NCI-H345 treated with DMSO at 0.1 percent for 48 hours (cell line): ENCODE measurements around the gene KCNC3.

Experiments
- DNase-seq: peaks from one replicate; lab custom pipeline; 2025; ENCODE audit not compliant: unreplicated experiment; lab: John Stamatoyannopoulos, UW

Gene KCNC3

DNA sequence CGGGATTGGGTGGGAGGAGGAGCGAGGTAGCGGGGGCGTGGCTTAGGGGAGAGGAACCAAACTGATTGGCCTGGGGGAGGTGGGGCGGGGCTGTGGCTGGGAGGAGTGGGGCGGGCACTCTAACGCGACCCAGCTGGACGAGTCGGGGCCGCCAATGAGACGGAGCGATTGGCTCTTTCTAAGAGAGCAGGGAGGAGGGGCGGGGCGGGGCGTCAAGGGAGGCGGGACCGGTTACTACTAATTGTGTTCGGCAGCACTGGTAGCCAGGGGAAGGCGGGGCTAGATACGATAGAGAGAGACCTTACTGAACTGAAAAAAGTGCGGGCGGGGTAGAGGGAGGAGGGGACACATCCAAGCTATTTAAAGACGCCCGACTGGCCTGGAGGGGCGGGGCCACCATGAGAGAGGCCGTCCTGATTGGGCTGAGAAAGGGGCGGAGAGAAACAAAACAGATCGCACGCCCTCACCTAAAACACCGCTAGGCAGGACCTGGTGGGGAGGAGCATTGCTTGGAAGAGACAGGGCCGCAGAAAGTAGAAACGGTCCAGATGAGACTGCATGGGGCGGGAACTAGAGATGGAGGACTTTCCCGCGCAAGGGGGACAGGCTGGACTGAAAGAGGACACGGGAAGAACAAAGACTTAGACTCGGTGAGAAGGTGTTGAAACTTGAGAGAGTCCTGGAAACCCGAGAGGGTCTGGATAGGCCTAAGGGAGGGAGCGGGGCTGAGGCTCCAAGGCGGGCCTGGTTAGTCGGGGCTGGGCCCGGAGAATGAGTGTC, at the start of gene KCNC3:
Gene KCNC3 (minus strand): TSS at position 232 of the 780 bp plus-strand sequence. CDS start 295 bp downstream, outside the sequence.
- peak; percentile 97 for DNase-seq

DNA sequence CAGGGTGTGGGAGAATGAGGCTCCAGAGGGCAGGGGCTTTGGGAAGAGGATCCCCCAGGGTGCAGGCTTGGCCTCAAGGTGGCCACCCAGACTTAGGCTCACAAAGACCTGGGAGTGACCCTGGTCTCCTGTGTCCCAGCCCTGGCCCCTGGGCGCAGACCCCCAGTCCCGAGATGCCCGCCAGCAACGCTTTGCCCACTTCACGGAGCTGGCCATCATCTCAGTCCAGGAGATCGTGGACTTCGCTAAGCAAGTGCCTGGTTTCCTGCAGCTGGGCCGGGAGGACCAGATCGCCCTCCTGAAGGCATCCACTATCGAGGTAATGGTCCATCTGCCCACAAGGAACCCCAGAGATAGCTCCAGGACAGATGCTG, 49.7 kb upstream of the KCNC3 start:
- no peak for DNase-seq

DNA sequence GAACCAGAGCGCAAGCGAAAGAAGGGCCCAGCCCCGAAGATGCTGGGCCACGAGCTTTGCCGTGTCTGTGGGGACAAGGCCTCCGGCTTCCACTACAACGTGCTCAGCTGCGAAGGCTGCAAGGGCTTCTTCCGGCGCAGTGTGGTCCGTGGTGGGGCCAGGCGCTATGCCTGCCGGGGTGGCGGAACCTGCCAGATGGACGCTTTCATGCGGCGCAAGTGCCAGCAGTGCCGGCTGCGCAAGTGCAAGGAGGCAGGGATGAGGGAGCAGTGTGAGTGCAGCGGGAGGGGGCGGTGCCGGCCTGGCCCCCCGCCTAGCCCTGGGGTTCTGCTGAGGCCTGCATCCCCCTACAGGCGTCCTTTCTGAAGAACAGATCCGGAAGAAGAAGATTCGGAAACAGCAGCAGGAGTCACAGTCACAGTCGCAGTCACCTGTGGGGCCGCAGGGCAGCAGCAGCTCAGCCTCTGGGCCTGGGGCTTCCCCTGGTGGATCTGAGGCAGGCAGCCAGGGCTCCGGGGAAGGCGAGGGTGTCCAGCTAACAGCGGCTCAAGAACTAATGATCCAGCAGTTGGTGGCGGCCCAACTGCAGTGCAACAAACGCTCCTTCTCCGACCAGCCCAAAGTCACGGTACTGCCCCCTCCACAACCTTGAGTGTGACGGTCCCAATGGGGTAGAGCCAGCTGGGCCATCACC, 49.1 kb upstream of the KCNC3 start:
- no peak for DNase-seq

DNA sequence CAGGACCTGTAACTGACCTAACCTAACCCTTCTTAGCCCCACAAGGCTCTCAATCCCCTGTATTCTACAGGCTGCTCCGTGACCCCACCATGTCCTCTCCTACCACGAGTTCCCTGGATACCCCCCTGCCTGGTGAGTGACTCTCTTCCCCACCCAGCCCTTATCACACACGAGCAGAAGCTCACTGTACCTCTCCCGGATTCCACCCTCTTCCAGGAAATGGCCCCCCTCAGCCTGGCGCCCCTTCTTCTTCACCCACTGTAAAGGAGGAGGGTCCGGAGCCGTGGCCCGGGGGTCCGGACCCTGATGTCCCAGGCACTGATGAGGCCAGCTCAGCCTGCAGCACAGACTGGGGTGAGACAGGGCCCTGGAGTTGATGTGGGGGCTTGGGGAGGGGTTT, 48.3 kb upstream of the KCNC3 start:
- DNase-seq = no peak

DNA sequence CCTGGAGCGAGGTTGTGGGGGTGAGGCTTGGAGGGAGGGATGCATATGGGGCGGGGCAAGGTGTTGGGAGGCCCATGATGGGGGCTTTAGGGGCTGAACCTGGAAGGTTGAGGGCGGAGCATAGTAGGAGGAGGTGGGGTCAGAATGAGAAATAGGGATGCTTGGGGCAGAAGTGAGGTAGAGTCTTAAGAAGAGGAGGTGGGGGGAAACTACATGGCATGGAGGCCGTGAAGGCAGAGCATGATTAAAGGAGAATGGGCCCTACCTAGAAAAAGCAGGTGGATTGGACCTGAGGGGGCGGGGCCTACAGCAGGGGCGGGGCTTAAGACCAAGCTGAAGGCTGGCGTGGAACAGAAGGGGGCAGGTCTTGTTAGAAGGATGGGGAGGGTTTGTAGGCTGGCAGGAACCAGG, 47.9 kb upstream of the KCNC3 start:
- peak; percentile 25 for DNase-seq

DNA sequence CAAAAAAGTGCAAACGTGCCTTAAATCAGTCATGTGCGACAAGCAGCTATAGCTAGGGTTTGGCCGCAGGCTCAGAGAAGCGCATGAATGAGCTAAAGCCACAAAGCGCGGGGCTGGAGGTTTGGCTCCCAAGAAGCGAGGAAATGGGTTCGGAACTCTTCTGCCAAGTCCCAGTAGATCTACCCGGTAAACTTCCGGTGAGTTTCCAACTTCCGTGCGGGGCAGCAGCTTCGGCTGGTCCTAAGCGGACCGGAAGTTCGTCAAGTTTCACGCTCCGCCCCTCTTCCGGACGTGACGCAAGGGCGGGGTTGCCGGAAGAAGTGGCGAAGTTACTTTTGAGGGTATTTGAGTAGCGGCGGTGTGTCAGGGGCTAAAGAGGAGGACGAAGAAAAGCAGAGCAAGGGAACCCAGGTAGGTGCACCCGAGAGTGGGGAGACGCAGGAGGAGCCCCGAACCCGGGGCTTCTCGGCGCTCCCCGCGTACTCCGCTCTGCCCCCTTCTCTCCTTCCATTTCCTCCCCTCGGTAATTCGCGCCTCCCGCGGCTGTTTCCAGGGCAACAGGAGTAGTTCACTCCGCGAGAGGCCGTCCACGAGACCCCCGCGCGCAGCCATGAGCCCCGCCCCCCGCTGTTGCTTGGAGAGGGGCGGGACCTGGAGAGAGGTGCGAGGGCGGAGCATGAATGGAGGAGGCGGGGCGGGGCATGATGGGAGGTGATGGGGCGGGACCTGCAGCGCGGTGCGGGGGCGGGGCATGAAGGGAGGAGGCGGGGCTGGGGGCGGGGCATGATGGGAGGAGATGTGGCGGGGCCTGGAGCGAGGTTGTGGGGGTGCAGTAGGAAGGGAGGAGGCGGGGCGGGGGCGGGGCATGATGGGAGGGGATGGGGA, 47.2 kb upstream of the KCNC3 start, which contains the start of gene NR1H2:
Gene NR1H2 (plus strand): TSS at position 292 of the 885 bp plus-strand sequence. CDS start 1,149 bp downstream, outside the sequence.
- peak; percentile 68 for DNase-seq

DNA sequence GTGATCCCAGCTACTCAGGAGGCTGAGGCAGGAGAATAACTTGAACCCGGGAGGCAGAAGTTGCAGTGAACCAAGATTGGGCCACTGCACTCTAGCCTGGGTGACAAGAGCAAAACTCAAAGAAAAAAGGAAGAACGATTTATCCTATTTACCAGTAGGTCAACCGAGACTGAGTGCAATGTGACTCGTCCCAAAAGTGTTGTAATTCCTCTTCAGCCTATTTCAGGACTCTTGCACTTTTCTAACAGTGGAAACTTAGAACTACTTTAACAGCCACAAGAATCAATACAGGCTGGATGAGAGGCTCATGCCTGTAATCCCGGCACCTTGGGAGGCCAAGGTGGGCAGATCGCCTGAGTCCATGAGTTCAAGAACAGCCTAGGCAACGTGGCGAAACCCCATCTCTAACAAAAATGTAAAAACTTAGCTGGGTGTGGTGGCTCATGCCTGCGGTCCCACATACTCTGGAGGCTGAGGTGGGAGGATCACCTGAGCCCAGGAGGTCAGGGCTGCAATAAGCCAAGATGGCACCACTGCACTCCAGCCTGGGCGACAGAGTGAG, 42.8 kb upstream of the KCNC3 start:
- no peak for DNase-seq

DNA sequence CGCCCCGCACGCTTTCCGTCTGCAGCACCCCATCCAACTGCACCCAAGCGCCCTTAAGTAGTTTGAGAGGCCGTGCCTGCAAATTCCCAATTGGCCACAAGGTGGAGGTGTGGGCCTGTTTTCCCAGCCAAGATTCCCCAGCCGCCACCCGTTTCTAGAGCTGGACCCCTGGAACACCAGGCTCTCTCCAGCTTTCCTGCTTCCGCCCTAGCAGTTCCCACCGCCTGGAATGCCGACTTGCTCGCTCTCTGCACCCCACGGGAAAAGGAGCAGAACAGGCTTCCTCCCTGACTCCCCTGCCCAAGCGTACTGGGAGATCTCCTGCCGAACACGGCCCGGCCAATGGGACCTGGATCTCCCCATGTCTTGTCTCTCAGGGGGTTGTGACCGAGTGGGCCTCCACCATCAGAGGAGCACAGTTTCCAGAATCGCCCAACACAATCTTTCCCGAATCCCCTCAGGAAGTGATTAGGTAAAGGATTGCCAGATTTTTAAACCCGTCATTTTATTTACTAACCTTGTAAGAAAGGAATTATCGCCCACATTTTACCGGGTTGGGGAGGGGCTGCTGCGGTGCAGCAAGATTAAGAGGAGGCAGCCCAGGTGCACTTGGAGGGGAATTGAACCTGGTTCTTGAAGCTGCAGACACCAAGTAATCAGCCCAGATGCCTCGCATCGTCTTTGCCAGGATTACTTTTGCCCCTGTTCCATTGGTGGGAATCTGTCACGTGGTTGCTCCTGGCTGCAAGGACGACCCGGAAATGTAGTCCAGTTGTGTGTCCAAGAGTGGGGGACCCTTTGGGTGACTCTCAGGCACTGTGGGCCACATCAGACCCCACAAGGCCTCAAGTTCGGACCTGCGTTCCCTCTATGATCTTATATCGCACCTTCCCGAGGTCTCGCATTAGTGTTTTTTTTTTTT, 39.7 kb upstream of the KCNC3 start:
- DNase-seq = peak; percentile 0

DNA sequence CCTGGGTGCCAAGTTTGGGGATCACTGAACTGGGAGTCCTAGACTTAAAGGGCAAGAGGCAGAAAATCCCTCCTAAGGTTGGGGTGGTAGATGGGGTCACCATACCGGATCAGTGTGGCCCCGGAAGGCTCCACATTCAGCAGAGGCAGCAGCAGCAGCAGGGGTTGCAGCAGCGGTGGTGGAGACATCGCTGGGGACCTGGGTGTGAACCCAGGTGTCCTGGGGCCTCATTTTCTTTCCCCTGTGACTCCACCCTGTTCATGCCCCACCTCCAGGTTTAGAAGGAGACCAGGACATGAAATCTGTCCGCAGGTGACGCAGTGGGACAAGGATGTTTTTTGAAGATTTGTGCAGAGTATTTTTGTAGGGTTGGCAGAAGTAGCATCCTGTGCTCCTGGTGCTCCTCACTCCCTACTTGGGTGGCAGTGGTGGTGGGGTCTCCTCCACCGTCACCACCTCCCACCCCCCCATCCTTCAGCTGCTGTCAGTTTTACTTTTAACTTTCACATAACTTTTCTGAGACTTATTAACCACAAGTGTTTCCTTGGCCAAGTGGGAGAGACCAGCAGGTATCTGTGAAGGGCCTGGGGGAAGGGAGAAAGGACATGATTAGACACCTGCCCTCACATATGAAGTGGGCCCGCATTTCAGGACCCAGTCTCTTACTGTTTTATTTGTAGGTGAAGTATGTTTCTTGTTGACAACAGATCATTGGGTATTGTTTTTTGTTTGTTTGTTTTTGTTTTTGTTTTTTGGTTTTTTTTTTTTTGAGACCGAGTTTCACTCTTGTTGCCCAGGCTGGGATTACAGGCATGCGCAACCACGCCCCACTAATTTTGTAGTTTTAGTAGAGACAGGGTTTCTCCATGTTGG, 36.5 kb upstream of the KCNC3 start, which contains the start of gene NAPSA:
Gene NAPSA (minus strand): TSS at position 206 of the 873 bp plus-strand sequence. CDS start 18 bp downstream, at position 188.
- DNase-seq = no peak

DNA sequence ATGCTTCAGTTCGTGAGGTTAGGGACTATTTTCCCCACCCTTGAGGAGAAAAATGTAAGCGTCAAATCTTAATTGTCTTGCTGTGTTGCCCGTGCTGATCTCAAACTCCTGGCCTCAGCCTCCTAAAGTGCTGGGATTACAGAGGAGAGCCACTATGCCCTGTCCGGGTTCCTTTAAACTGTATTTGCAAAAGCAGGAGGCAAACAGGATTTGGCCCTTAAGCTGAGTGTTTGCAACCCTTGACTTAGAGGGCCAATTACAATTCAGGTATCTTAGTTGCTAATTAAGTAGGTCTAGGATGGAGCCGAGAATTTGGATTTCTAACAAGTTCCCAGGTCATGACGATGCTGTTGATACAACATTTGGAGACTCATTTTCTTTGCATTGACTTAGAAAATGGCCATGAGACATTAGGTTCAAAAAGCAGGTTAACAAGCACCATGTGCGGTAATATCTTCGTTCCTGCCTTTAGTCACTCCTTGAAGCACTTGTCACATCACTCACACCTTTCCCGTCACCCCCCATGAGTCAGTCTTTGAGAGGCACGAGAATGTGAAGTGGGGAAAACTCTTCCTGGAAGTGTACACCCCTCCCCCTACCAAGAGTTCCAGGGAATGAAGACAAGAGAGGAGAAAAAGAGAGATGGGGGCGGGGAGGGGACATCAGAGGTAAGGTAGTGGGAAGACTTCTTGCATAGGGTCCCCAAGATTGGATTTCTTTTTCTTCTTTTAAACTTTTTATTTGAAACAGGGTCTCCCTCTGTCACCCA, 33.7 kb upstream of the KCNC3 start:
- no peak for DNase-seq

DNA sequence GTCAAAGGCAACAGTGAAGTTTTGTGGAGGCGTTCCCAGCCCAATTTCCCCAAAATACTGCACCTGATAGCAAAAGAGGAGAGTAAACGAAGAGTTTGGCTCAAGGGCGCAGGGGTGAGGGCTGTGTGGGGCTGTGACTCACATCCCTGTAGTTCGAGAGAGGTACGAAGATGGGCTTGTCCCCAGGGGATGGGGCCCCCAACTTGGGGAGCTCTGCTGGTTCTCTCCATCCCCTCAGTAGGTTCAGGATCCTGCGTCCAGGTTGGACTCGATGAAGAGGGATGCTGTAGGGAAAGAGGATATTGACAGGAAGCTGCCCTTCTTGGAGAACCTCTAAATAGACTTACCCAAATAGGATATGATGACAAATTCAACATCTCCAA, 32.8 kb upstream of the KCNC3 start:
- no peak for DNase-seq

DNA sequence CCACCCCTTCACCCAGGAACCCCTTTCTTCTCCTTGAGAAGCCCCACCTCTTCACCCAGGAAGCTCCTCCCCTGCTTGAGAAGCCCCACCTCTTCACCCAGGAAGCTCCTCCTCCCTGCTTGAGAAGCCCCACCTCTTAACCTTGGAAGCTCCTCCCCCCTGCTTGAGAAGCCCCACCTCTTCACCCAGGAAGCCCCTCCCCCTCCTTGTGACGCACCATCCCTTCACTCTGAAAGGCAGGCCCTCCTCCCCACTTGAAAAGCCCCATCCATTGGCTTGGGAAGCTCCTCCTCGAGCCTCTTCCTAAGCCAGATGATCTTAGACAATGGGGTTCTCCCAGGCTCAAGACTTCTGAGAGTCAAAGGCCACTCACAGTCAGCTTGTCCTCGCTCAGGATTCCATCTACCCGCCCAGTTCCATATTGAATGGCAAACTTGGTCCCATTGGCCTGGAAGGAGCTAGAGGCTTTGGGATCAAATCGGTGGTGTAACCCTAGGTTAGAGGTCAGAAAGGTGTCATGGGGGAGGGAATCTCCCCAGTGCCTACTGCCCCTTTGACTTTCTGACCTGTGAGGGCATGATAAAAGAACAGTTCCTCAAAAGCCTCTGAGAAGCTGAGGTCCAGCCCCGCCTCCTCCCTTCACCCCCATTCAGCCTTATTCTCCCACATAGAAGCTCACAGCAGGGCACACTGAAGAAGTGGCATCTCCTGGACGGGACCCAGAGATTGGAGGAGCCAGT, 32.3 kb upstream of the KCNC3 start:
- DNase-seq = no peak

DNA sequence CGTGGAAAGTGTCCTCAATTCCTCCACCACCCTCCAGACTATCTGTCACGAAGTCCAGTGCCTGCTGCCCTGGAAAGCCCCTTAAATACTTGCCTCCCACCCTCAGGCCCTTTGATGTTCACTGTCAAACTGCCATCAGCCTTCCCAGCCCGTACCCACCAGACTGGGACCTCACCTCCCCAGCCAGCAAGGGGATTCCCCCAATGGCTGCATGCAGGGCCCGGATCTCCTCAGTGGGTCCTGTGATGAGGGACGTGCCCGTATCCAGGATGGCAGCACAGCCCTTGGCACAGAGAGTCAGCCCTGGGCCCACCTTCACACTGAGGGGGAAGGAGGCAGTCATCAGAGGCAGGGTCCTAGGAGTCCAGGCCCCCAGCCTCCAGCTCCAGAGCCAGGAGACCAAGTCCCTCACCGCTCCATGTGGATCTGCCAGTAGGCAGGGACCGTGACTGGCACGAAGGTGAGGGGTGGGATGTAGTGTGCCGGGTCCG, 30.2 kb upstream of the KCNC3 start:
- no peak for DNase-seq

DNA sequence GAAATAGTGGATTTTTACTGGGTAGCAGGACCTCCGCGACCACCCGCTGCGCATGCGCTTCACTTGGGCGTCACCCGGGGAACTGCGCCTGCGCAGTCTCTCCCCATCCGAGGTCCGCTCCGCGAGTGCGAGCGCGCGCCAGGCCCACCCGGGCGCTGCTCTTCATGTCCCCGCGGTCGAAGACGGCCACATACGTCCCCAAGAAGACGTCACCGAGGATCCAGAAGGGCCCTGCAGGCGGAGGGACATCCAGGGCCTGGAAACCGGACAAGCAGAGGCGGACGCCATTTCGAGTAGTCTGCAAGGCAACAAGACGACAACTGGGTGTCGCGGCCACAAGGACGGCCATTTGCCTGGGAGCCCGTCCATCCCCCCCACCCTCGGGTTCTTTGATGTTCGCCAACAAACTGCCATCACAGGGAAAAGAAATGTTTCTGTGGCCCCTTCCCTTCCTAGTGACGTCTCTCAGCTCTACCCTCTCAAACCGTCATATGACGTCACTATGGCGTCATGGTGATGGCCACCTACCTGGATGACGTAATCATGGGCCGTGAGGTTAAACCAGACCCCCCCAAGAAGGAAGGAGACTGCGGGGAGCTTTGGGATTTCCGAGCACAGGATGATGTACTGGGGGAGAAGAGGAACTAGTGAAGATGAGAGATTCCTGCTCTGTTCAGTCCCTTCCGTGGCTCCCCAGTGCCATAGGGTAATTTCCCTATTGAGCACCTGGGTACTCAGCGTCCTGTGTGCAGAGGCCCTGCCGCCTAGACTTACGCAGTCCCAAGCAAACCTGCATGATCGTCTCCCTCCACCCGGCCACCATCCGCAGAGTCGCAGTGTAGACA, 29.5 kb upstream of the KCNC3 start:
- peak; percentile 61 for DNase-seq

DNA sequence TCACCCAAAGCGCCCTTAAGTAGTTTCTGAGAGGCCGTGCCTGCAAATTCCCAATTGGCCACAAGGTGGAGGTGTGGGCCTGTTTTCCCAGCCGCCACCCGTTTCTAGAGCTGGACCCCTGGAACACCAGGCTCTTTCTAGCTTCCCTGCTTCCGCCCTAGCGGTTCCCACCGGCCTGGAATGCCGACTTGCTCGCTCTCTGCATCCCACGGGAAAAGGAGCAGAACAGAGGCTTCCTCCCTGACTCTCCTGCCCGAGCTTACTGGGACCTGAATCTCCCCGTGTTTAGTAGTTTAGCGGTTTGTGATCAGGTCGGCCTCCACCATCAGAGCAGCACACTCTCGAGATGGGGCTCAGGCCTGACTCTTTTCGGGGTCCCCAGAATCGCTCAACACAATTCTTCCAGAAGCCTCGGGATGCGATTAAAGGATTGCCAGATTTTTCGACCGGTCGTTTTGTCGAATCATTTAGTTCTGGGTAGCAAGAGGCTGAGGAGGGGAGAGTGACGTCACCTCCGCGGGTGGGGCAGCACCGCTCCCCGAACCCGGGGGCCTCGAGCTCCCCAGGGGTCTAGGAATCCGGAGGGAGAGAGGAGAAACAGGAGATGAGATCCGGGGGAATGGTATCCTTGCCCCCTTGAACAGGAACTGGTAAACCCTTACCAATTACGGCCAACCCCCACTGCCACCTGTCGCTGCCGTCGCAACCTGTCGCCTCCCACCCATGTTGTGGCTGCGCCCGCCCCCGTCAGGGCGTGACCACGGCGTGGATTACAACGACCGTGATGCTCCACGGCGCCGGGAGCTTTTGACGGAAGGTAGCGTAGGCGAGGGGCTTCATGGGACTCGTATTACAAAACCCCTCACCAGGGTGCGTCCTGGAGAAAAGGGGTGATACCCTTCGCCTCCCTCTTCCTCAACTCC, 28.3 kb upstream of the KCNC3 start:
- DNase-seq = peak; percentile 22
